ENCODE measurements around the gene ZNF438.

DNA sequence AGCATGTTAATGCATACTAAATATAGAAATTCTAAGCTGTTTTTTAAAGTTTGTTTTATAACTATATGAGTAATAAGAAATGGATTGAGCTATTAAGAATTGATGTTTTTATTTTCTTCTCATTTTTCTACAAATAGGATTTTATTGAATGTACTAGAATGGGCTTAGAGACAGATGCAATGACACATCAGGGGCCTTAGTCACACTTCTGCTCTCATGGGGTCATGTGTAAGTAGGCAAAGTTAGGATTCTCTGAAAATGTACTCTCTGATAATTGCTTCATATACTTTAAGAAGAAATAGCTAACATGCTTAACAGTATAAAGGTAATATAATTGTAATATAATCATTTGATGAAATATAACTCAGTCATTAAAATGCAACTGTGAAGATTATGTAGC lies 154.6 kb downstream of the ZNF438 start:
- TF ChIP-seq, protein P1, sequence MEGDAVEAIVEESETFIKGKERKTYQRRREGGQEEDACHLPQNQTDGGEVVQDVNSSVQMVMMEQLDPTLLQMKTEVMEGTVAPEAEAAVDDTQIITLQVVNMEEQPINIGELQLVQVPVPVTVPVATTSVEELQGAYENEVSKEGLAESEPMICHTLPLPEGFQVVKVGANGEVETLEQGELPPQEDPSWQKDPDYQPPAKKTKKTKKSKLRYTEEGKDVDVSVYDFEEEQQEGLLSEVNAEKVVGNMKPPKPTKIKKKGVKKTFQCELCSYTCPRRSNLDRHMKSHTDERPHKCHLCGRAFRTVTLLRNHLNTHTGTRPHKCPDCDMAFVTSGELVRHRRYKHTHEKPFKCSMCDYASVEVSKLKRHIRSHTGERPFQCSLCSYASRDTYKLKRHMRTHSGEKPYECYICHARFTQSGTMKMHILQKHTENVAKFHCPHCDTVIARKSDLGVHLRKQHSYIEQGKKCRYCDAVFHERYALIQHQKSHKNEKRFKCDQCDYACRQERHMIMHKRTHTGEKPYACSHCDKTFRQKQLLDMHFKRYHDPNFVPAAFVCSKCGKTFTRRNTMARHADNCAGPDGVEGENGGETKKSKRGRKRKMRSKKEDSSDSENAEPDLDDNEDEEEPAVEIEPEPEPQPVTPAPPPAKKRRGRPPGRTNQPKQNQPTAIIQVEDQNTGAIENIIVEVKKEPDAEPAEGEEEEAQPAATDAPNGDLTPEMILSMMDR (IDR thresholded peaks at IDR 0.05), result no peak
- TF ChIP-seq POLR2AphosphoS5 (IDR thresholded peaks at IDR 0.05) (no peak), POLR2A (IDR thresholded peaks at IDR 0.05) (no peak)
